ENCODE measurements around the gene RAD9A.
"Not testable (repeated sequence)": the region's sequence is repeated elsewhere in the genome, so short reads cannot be mapped to it uniquely, and the experiment has no call there.

RAD9A gene

DNA sequence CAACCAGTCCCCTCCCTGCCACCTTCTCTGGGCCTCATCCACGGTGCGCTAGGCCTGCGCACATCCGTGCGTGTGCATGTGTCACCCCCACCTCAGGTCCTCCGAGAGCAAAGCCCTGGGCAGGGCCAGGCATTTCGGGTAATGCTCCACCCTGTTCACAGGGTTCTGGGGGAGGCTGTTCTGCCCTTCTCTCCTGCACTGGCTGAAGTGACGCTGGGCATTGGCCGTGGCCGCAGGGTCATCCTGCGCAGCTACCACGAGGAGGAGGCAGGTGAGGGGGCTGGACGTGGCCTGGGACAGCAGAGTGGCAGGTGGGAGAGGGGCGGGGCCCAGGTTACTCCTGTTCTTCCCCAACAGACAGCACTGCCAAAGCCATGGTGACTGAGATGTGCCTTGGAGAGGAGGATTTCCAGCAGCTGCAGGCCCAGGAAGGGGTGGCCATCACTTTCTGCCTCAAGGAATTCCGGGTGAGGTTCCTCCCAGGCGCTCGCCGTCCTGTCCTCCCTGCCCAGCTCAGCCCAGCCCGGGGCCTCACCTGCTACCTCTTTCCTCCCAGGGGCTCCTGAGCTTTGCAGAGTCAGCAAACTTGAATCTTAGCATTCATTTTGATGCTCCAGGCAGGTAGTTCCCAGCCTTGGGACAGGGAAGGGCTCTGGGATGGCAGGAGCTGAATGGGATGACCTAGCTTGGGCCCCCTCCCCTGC, 3.9 kb downstream of the RAD9A start:
- no peak for DNase-seq (ENCODE audit: low read depth, low spot score)

DNA sequence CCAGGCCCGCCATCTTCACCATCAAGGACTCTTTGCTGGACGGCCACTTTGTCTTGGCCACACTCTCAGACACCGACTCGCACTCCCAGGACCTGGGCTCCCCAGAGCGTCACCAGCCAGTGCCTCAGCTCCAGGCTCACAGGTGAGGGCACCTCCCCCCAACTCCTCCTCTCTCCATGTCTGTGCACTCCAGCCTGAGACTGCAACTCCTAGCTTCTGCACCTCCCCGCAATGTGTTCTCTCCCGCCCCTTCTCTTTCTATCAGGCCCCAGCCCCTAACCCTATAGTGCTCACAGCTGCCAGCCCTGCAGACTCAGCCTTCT, 4.4 kb downstream of the RAD9A start:
- DNase-seq (ENCODE audit: low read depth, low spot score): no peak

DNA sequence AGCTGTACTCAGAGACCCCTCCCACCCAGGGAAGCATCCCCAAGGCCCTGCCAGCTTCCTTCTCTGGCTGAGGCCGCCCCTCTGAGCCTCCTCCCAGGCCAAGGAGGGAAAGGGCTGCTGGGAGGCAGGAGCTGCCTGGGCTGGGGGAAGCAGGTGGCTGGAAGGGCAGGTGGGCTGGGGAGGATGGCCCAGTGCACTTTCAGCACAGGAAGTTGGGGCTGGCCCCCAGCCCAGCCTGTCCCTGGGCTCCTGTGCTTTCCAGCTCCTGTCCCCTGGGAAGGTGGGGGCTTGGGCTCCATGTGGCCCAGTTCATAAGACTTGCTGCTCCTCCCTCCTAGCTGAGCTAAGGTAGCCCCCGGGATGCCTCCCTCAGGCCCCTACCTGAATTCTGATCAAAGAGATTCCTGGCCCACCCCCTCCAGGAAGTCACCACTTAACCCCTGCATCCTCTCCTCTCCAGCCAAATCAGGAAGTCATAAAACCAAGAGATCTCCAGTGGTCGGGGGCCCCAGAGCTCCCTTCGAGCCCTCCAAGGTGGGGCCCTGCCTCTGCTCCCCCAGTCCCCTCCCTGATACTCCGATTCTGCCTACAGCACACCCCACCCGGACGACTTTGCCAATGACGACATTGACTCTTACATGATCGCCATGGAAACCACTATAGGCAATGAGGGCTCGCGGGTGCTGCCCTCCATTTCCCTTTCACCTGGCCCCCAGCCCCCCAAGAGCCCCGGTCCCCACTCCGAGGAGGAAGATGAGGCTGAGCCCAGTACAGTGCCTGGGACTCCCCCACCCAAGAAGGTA, 5.0 kb downstream of the RAD9A start:
- DNase-seq (ENCODE audit: low read depth, low spot score): no peak

- DNase-seq (ENCODE audit: low read depth, low spot score): no peak
Measured at GRCh38 chr11:67397536-67397935, 5.8 kb downstream of the RAD9A start.

GRCh38 chr11:67397986-67398660, 6.3 kb downstream of the RAD9A start:
- DNase-seq (ENCODE audit: low read depth, low spot score): no peak

DNA sequence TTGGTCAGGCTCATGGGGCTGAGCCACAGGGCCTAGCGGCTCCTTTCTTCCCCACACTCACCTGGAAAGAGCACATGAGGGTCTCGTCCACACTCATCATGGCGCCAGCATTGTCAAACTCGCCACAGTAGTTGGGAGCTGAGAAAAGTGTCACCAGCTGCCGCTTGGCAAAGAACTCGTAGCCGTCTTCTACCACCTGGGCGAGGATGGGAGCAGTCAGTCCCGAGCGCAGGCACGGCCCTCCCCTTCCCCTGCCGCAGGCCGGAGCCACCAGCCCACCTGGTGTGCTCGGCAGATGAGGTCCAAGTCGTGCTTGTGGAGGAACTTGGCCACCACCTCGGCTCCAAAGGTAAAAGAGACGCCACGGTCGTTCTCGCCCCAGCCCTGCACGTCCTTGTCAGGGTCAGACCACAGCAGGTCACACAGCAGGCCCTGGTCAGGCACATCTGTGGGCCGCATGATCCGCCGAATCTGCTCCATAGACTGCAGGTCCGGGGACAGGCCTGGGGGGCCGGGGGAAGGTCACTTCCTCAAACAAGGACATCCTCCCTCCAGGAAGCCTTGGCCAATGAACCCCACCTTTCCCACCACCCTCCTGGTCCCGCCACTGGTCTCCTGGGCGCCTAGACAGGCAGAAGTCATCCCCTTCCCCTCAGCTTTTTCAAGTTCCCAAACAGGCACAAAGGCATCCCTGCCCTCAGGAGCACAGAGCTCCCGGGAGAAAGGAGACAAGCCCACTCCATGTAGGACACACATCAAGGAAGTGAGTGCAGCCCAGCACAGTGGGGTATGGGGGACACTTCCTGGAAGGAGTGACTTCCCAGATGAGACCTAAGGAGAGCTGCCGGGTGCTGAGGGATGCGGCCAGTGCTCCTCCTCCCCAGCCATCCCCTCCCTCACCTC, 7.1 kb downstream of the RAD9A start:
- DNase-seq (ENCODE audit: low read depth, low spot score): no peak

- DNase-seq (ENCODE audit: low read depth, low spot score): no peak
Measured at GRCh38 chr11:67400251-67400941, 8.6 kb downstream of the RAD9A start.

DNA sequence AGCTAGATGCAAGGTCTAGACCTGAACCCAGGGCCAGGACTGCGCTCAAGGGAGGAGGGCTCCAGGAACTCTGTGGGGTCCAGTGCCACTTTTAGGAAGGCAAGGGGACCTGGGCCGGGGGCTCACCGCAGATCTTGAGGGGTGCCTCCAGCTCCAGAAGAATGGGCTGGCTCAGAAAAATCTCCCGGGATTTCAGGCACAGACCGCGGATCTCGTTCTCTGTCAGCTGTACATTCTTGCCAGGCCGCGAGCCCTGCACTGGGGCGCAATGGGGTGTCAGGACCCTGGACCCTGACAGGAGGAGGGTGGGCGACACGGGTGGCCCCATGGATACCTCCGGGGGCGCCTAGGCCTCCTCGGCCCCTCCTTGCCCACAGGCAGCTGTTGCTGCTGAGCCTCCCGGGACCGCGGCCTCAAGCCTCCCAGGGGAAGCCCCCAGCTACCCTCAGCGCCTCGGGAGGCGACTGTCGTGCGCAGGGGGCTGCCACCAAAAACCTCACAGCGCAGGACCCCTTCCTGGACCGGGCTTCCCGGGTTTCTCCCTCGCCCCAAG, 9.2 kb downstream of the RAD9A start:
- DNase-seq (ENCODE audit: low read depth, low spot score): no peak

DNA sequence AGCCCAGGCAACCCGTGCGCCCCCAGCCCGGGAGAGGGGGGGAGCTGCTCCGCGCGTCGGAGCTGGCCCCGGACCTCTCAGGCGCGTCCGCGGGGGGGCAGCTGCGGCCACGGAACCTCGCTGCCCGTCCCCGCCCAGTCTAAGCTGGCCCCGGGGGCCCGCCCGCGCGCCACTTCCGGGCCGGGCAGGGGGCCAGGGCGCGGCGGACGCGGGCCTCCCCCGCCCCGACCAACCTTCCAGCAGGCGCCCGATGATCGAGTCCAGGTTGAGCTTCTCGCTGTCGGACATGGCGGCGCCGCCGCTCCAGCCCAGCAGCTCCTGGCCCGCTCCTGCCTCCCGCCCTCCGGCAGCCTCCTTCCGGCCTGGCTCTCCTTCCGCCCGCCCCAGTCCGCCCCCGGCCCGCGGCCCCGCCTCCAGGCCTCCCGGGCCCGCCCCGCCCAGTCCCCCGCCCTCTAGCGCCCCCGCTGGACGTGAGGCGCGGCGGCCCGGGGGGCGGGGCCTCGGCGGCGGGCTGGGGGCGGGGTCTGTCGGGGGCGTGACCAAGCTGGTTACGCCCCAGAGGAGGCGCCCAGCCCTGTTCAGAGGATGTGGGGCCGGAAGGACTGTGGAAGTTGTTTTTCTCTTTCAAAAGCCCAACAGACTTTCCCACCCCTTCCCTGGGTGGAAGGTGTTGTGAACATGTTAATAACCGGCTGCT, 9.9 kb downstream of the RAD9A start, which contains the start of gene PPP1CA:
PPP1CA (minus strand) TSS at position 364 of the 697 bp plus-strand sequence; CDS start at position 288, 76 bp downstream.
- DNase-seq (ENCODE audit: low read depth, low spot score): peak; percentile 69

DNA sequence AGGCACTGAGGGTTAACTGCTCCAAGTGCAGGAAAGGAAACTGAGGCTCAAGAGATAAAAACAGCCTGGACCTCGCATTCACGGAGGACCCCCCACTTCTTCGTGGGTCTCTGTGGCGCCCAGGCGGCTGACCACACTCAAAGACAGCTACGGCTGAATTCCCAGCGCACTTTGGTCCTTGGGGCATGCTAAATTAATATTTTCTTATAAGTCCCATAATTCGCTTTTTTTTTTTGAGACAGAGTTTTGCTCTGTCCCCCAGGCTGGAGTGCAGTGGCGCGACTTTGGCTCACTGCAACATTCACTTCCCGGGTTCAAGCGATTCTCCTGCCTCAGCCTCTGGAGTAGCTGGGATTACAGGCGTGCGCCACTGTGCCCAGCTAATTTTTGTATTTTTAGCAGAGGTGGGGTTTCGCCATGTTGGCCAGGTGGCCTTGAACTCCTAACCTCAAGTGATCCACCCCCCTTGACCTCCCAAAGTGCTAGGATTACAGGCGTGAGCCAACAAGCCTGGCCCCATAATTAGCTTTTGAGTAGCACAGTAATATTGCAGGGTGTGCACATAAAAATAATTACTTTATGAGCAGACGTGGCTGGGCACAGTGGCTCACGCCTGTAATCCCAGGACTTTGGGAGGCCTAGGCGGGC, 10.5 kb downstream of the RAD9A start:
- not testable (repeated sequence) for DNase-seq (ENCODE audit: low read depth, low spot score)

DNA sequence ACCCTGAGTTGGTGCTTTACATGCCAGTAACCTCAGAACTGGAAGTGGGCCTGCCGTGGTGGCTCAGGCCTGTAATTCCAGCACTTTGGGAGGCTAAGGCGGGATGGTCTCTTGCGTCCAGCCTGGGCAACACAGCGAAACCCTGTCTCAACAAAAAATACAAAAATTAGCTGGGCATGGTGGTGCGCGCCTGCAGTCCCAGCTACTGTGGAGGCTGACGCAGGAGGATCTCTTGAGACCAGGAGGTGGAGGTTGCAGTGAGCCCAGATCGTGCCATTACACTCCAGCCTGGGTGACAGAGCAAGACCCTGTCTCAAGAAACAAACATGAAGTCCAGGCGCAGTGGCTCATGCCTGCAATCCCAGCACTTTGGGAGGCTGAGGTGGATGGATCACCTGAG, 11.3 kb downstream of the RAD9A start:
- not testable (repeated sequence) for DNase-seq (ENCODE audit: low read depth, low spot score)

DNA sequence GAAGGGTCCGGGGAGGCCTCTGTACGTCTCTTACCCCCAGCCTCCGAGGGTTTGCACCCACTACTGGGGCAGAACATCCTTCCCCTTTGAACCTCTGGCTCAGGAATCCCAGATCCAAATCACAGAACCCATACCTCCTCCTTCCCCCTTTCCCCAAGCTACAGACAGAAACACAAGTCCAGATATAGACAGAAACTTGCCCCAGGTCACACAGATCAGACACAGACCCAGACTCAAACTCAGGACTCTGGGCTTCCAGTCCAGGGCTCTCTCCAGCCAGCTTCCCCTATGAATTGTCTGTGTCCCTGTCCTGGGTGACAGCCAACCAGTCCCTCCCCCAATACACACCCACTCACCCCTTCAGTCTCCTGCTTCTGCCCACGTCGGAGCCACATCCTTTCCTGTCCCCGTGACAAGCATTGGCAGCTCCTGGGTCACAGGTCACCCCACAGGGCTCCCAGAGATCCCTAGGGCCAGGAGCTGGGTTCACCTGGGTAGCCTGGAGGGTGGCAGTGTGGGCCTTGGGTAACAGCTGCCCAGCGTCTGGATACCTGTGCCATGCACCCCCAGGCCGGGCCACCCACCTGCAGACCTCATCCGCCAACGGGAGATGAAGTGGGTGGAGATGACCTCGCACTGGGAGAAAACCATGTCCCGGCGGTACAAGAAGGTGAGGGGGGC, 12.9 kb downstream of the RAD9A start:
- DNase-seq (ENCODE audit: low read depth, low spot score): no peak

DNA sequence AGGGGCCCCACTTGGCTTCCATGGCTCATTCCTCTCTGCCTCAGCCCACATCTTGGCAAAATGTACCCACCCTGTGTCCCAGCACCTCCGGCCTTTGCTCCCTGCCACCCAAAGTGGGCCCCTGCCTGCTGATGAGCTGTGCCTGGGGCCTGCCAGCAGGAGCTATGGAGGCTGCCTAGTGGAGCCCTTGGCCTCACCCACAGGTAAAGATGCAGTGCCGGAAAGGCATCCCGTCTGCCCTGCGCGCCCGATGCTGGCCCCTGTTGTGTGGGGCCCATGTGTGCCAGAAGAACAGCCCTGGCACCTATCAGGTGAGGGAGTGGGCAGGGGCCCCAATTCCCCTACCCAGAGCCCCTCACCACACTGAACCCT, 13.4 kb downstream of the RAD9A start:
- no peak for DNase-seq (ENCODE audit: low read depth, low spot score)

GRCh38 chr11:67405688-67406339, 14.0 kb downstream of the RAD9A start:
- no peak for DNase-seq (ENCODE audit: low read depth, low spot score)

DNA sequence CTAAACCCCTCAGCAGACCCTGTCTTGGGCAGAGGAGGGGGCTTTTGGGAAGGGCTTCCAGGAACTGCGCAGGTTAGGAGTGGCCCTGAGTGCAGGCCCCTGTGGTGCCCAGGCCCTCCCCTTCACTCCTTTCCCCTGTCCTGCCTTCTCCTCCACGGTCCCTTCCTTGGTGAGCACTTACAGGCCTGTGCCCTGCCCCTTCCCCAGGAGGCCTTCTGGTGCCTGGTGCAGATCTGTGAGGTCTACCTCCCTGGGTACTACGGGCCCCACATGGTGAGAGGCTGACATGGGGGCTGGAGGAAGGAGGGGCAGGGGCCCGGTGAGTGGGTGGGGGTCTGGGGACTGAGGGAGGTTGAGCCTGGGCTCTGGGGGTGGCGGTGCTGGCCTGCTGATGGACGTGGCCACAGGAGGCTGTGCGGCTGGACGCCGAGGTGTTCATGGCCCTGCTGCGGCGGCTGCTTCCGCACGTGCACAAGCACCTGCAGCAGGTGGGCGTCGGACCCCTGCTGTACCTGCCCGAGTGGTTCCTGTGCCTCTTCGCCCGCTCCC, 14.7 kb downstream of the RAD9A start:
- no peak for DNase-seq (ENCODE audit: low read depth, low spot score)

- no peak for DNase-seq (ENCODE audit: low read depth, low spot score)
Measured at GRCh38 chr11:67406969-67407687, 15.3 kb downstream of the RAD9A start.

DNA sequence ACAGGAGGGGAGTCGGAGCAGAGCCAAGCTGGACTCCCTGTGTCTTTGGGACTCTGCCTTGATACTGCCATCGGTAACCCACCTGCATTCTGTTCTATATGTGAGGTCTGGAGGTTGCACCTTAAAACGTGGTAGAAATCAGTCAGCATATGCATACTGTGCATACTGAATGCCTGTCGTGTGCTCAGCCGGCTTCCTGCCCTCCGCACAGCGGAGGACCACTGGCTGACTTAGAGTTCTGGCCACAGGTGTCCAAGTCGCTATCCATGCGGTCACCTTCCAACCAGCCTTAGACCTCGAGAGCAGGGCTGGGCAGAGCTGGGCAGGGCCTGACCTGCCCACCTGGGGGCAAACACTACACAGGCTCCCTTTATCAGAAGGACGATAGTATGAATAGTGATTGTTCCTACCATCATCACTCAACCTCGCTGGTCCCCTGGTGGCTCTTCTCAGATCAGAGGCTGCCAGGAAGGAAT, 15.9 kb downstream of the RAD9A start:
- no peak for DNase-seq (ENCODE audit: low read depth, low spot score)

Data from smooth muscle cell of the brain vasculature (primary cell).